Lung (tissue), 12 donors: Measurements from ENCODE around the gene GALM. TPM values are rescaled to one million over a fixed set of nuclear protein-coding genes. Genes with fewer than 3 reads are reported as not detected.

ENCODE experiments used
- ATAC-seq: fragments of 200-7000 bp; cut with Tn5 transposase; one replicate; pipeline ENCODE4 v1.9.1; 2020; ENCODE audit warnings: moderate number of reproducible peaks; ENCODE audit not compliant: insufficient read depth, low FRiP score
- DNase-seq, 3 donors: peaks; one replicate each; pipeline ENCODE4 v3.0.0-alpha.2; 2013 to 2017
- H3K27ac ChIP-seq, 2 donors: one replicate each; pipeline ENCODE4 v1.5.1; 2013; ENCODE audit warnings: mild to moderate bottlenecking in 2 of 2, moderate library complexity in 2 of 2, control low read depth in 1 of 2, inconsistent platforms in 1 of 2, low read depth in 1 of 2, low read length in 1 of 2
- H3K27me3 ChIP-seq, 3 donors: one replicate each; pipeline ENCODE4 v1.5.1; 2013; ENCODE audit warnings: low read length in 2 of 3; ENCODE audit not compliant: control insufficient read depth in 3 of 3, insufficient read depth in 3 of 3
- H3K36me3 ChIP-seq, 4 donors: one replicate each; pipeline ENCODE4 v1.5.1; 2013; ENCODE audit warnings: low read length in 4 of 4, mild to moderate bottlenecking in 1 of 4, moderate library complexity in 1 of 4; ENCODE audit not compliant: control insufficient read depth in 4 of 4, insufficient read depth in 4 of 4
- H3K4me1 ChIP-seq, 5 donors: one replicate each; pipeline ENCODE4 v1.5.1; 2013; ENCODE audit warnings: low read length in 5 of 5, mild to moderate bottlenecking in 2 of 5, moderate library complexity in 1 of 5; ENCODE audit not compliant: control insufficient read depth in 5 of 5, insufficient read depth in 5 of 5
- H3K4me3 ChIP-seq: one replicate; pipeline ENCODE4 v1.5.1; 2013; ENCODE audit warnings: mild to moderate bottlenecking, control low read depth, moderate library complexity
- H3K9ac ChIP-seq, 2 donors: one replicate each; pipeline ENCODE4 v1.5.1; 2013; ENCODE audit warnings: low read length in 2 of 2, control low read depth in 1 of 2; ENCODE audit not compliant: insufficient read depth in 1 of 2
- H3K9me3 ChIP-seq, 4 donors: one replicate each; pipeline ENCODE4 v1.5.1; 2013; ENCODE audit warnings: low read length in 3 of 4, mild to moderate bottlenecking in 1 of 4, moderate library complexity in 1 of 4; ENCODE audit not compliant: control insufficient read depth in 4 of 4, insufficient read depth in 3 of 4
- WGBS, 2 donors: extraction: QIAGEN DNeasy Blood & Tissue Kit; methylation state at CpG; one replicate each; pipeline ENCODE4 v1.1.7; 2013; 5-methylcytosine and 5-hydroxymethylcytosine counted together
- polyA plus RNA-seq, 2 donors: library from polyadenylated mRNA; stranded (reverse); fragments of 200-250 nt; gene quantifications; one replicate each; pipeline ENCODE4 v1.2.1, GENCODE V29; 2013
- total RNA-seq, 2 donors: library from RNA; depleted of rRNA in 1 of 2; stranded (reverse); fragments of >200 nt in 1 of 2; gene quantifications; one replicate each; pipeline ENCODE4 v1.2.1, GENCODE V29; 2014 to 2021
- TF ChIP-seq, protein P1 (sequence below): IDR thresholded peaks from 2 replicates; pipeline ENCODE4 v1.5.1; 2012; ENCODE audit warnings: mild to moderate bottlenecking; ENCODE audit errors: control extremely low read depth, extremely low read depth
- donor health status: control.
- donor health status: control.
- donor health status: Bipolar disorder and iron deficiency.
- donor health status: healthy.
- donor health status: DM: yes; HTN: yes; CAD: no.

The GALM gene
- total and polyA plus RNA-seq, 4 donors: 7.6 to 25.5 (median 14.1) TPM

DNA sequence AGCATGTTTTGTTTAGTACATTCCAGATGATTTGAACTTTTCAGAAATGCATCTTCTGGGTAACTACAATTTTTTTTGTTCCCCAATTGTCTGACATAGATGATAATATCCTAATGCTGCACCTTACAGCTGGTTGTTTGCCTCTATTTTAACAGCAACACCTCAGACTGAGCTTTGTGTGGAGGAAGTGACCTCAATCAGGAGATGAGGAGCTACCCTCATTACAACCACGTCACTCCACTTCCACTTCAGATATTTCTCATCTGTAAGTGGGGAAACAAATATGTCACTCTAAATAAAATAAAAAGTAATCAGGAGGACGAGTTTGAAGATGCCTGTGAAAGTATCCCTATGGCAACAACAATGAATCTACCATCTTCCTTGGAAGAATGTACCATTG, 97.3 kb downstream of the GALM start:
- DNase-seq: no peak
- no peaks in the 10 kb centered on the region for H3K36me3 ChIP-seq
- no peaks in the 10 kb centered on the region for H3K27me3 ChIP-seq
- 47 to 48% methylated on average over 2 of the region's 2 CpGs for WGBS, 2 donors
- no peak overlapping the region for H3K4me3 ChIP-seq
- no peak overlapping the region for H3K9ac ChIP-seq
- H3K9me3 ChIP-seq: no peaks in the 10 kb centered on the region
- no peak overlapping the region for H3K27ac ChIP-seq
- H3K4me1 ChIP-seq: no peaks in the 10 kb centered on the region
- TF ChIP-seq, protein P1, sequence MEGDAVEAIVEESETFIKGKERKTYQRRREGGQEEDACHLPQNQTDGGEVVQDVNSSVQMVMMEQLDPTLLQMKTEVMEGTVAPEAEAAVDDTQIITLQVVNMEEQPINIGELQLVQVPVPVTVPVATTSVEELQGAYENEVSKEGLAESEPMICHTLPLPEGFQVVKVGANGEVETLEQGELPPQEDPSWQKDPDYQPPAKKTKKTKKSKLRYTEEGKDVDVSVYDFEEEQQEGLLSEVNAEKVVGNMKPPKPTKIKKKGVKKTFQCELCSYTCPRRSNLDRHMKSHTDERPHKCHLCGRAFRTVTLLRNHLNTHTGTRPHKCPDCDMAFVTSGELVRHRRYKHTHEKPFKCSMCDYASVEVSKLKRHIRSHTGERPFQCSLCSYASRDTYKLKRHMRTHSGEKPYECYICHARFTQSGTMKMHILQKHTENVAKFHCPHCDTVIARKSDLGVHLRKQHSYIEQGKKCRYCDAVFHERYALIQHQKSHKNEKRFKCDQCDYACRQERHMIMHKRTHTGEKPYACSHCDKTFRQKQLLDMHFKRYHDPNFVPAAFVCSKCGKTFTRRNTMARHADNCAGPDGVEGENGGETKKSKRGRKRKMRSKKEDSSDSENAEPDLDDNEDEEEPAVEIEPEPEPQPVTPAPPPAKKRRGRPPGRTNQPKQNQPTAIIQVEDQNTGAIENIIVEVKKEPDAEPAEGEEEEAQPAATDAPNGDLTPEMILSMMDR: no peak
- no peak for ATAC-seq

DNA sequence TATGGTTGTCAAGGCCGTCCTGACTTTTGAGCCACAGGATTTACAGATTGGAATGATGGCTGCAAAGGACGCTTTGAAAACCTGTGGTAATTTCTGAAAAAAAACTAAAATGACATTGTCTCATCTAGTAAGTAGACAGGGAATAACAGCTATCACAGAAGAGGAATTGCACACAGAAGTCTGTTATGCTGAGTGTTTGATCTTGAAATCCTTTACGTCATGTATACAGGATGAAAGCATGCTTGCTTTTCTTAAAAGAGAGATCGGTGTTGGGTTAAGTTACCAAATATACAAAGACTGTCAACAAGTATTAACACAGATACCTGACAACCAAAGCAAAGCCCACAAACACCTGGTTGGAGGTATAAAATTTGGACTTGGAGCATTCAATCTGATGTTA, 97.8 kb downstream of the GALM start:
- ATAC-seq: no peak
- no peak overlapping the region for H3K4me3 ChIP-seq

DNA sequence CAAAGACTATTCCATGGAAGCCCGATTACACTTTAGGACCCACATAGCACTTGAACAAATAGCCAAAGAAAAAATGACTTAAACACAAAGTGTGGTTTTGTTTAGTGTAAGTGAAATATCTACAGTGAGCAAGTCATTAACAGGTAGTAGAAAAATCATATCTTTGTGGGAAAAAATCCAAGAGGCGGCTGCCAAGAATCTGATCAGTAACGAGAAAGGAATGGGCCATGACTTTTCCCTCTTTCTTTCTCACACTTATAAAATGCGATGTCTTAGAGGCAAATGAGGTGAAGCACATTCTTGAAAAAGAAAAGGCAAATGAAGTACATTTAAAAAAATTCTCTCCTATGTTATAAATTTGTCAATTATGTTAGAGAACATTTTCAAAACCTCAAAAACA, 99.2 kb downstream of the GALM start:
- Histone ChIP-seq H3K4me3 (no peak overlapping the region), H3K4me1 (no peaks in the 10 kb centered on the region), H3K27me3 (no peaks in the 10 kb centered on the region), H3K9ac (no peak overlapping the region), H3K9me3 (no peaks in the 10 kb centered on the region), H3K27ac (no peak overlapping the region), H3K36me3 (no peaks in the 10 kb centered on the region)
- 67 to 91% methylated on average over 4 of the region's 4 CpGs for whole genome bisulfite sequencing, 2 donors
- DNase-seq (peak in 1 of 3 donors; percentile 4), ATAC-seq (no peak)
- TF ChIP-seq, protein P1: no peak

More for the DNA sequence above, 97.8 kb downstream of the GALM start:
- TF ChIP-seq, protein P1: no peak
- peak in 1 of 3 donors; percentile 0 for DNase-seq
- Histone ChIP-seq H3K27me3 (no peaks in the 10 kb centered on the region), H3K9me3 (no peaks in the 10 kb centered on the region), H3K4me1 (no peaks in the 10 kb centered on the region), H3K36me3 (no peaks in the 10 kb centered on the region), H3K9ac (no peak overlapping the region), H3K27ac (no peak overlapping the region)
- WGBS, 2 donors: 91 to 95% methylated on average over 4 of the region's 4 CpGs

DNA sequence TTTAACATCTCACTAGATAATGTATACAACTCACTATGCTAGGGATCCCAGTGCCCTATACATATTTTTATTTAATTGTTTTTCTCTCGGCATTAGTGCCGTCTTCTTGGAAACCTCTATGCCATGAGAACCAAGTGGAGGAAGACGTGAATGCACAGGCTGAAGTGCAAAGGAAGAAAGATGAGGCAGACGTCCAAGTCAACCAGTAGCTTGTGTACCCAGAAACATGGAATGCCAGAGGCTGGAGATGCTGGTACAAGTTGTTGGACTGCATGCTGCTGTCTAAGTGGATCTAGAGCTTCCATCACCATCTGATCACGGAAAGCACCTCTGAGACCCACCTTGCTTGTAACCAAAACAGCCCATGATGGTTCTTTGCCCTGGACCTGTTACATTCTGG, 99.6 kb downstream of the GALM start:
- H3K9me3 ChIP-seq: no peaks in the 10 kb centered on the region
- no peak for ATAC-seq
- H3K27me3 ChIP-seq: no peaks in the 10 kb centered on the region
- no peak overlapping the region for H3K4me3 ChIP-seq
- TF ChIP-seq, protein P1: no peak
- H3K9ac ChIP-seq: no peak overlapping the region
- WGBS, 2 donors: 78 to 85% methylated on average over 5 of the region's 5 CpGs
- DNase-seq: no peak
- H3K27ac ChIP-seq: no peak overlapping the region
- H3K36me3 ChIP-seq: no peaks in the 10 kb centered on the region
- no peaks in the 10 kb centered on the region for H3K4me1 ChIP-seq
